Suprapubic skin (tissue), 4 donors: ENCODE measurements around the gene DIRAS1. TPM values are rescaled to one million over a fixed set of nuclear protein-coding genes. Genes with fewer than 3 reads are reported as not detected.

ENCODE experiments used
- DNase-seq, 2 donors: peaks; one replicate each; pipeline ENCODE4 v3.0.0-alpha.2; 2019; ENCODE audit warnings: low spot score in 2 of 2
- H3K27ac ChIP-seq: fragments of 200-600 bp; sonication (generic); one replicate; pipeline ENCODE4 v1.5.1; 2019
- H3K27me3 ChIP-seq: fragments of 200-600 bp; sonication (generic); one replicate; pipeline ENCODE4 v1.5.1; 2019
- H3K36me3 ChIP-seq: fragments of 200-600 bp; sonication (generic); one replicate; pipeline ENCODE4 v1.5.1; 2019
- H3K4me1 ChIP-seq: fragments of 200-600 bp; sonication (generic); one replicate; pipeline ENCODE4 v1.5.1; 2019
- H3K4me3 ChIP-seq: fragments of 200-600 bp; sonication (generic); one replicate; pipeline ENCODE4 v1.5.1; 2019; ENCODE audit warnings: mild to moderate bottlenecking
- H3K9me3 ChIP-seq: fragments of 200-600 bp; sonication (generic); one replicate; pipeline ENCODE4 v1.5.1; 2019
- CTCF ChIP-seq, 2 donors: fragments of 200-600 bp in 1 of 2; fragments of 450-650 bp in 1 of 2; sonication (generic) in 1 of 2; IDR thresholded peaks; one replicate each; pipeline ENCODE4 v1.5.1; 2016 to 2019; ENCODE audit warnings: antibody characterized with exemption in 2 of 2, mild to moderate bottlenecking in 1 of 2, moderate library complexity in 1 of 2
- EP300 ChIP-seq: sonication (generic); formaldehyde crosslinking; IDR thresholded peaks from one replicate; pipeline ENCODE4 v1.6.1; 2017; ENCODE audit warnings: antibody characterized with exemption
- POLR2A ChIP-seq, 2 donors: fragments of 450-650 bp; IDR thresholded peaks; one replicate each; pipeline ENCODE4 v1.6.1; 2017; ENCODE audit warnings: antibody characterized with exemption in 2 of 2, mild to moderate bottlenecking in 2 of 2, moderate library complexity in 2 of 2
- POLR2AphosphoS5 ChIP-seq, 3 donors: sonication (generic); formaldehyde crosslinking; IDR thresholded peaks; one replicate each; pipeline ENCODE4 v1.6.1; 2017; ENCODE audit warnings: antibody characterized with exemption in 3 of 3
- WGBS: methylation state at CpG from one replicate; pipeline ENCODE4 v1.1.5; 2018; 5-methylcytosine and 5-hydroxymethylcytosine counted together
- total RNA-seq, 4 donors: library from RNA; depleted of rRNA; stranded (reverse); fragments of >200 nt; gene quantifications; one replicate each; pipeline ENCODE4 v1.1.0, GENCODE V29; 2016

Gene DIRAS1
- total RNA-seq, 4 donors from 2014 or later: 0.68 to 4.5 (median 2.1) TPM

GRCh38 chr19:2761876-2762782 lies 41.0 kb upstream of the DIRAS1 start:
- Histone ChIP-seq H3K27me3 (no peaks in the 10 kb centered on the region), H3K4me1 (no peaks in the 10 kb centered on the region), H3K4me3 (no peak overlapping the region), H3K27ac (no peak overlapping the region), H3K36me3 (peaks cover 82% of the 10 kb centered on the region), H3K9me3 (no peaks in the 10 kb centered on the region)
- TF ChIP-seq POLR2A (IDR thresholded peaks at IDR 0.05): no peak
- TF ChIP-seq POLR2AphosphoS5 (IDR thresholded peaks at IDR 0.05): no peak
- no peak for TF ChIP-seq EP300
- no peak for TF ChIP-seq CTCF (IDR thresholded peaks at IDR 0.05)
- WGBS: 94% methylated on average over 42 of the region's 43 CpGs
- no peak for DNase-seq

GRCh38 chr19:2761309-2761677 lies 40.1 kb upstream of the DIRAS1 start:
- H3K4me1 ChIP-seq: no peaks in the 10 kb centered on the region
- no peak overlapping the region for H3K4me3 ChIP-seq
- TF ChIP-seq EP300 (no peak), POLR2AphosphoS5 (IDR thresholded peaks at IDR 0.05) (no peak), POLR2A (IDR thresholded peaks at IDR 0.05) (no peak), CTCF (IDR thresholded peaks at IDR 0.05) (no peak)
- H3K27ac ChIP-seq: no peak overlapping the region
- H3K36me3 ChIP-seq: peaks cover 82% of the 10 kb centered on the region
- H3K27me3 ChIP-seq: no peaks in the 10 kb centered on the region
- DNase-seq: no peak
- no peaks in the 10 kb centered on the region for H3K9me3 ChIP-seq
- 87% methylated on average over 8 of the region's 16 CpGs for WGBS

GRCh38 chr19:2759965-2760364 lies 38.8 kb upstream of the DIRAS1 start:
- Histone ChIP-seq H3K9me3 (no peaks in the 10 kb centered on the region), H3K36me3 (peaks cover 82% of the 10 kb centered on the region), H3K27me3 (no peaks in the 10 kb centered on the region), H3K4me3 (no peak overlapping the region), H3K27ac (no peak overlapping the region), H3K4me1 (no peaks in the 10 kb centered on the region)
- no peak for TF ChIP-seq EP300
- no peak for TF ChIP-seq CTCF (IDR thresholded peaks at IDR 0.05)
- no peak for TF ChIP-seq POLR2AphosphoS5 (IDR thresholded peaks at IDR 0.05)
- TF ChIP-seq POLR2A (IDR thresholded peaks at IDR 0.05): no peak
- WGBS: 91% methylated on average over 7 of the region's 7 CpGs
- DNase-seq: no peak

GRCh38 chr19:2759362-2759761 lies 38.2 kb upstream of the DIRAS1 start:
- 91% methylated on average over 17 of the region's 17 CpGs for WGBS
- Histone ChIP-seq H3K9me3 (no peaks in the 10 kb centered on the region), H3K27ac (no peak overlapping the region), H3K27me3 (no peaks in the 10 kb centered on the region), H3K36me3 (peaks cover 82% of the 10 kb centered on the region), H3K4me3 (no peak overlapping the region), H3K4me1 (no peaks in the 10 kb centered on the region)
- TF ChIP-seq POLR2A (IDR thresholded peaks at IDR 0.05) (no peak), EP300 (no peak), POLR2AphosphoS5 (IDR thresholded peaks at IDR 0.05) (no peak), CTCF (IDR thresholded peaks at IDR 0.05) (no peak)
- DNase-seq: no peak

- WGBS: 93% methylated on average over 17 of the region's 17 CpGs
- Histone ChIP-seq H3K4me3 (no peak overlapping the region), H3K27ac (no peak overlapping the region), H3K27me3 (no peaks in the 10 kb centered on the region), H3K4me1 (no peaks in the 10 kb centered on the region), H3K36me3 (peaks cover 83% of the 10 kb centered on the region), H3K9me3 (no peaks in the 10 kb centered on the region)
- TF ChIP-seq EP300: no peak
- no peak for TF ChIP-seq POLR2A (IDR thresholded peaks at IDR 0.05)
- no peak for TF ChIP-seq POLR2AphosphoS5 (IDR thresholded peaks at IDR 0.05)
- no peak for TF ChIP-seq CTCF (IDR thresholded peaks at IDR 0.05)
- DNase-seq: no peak
These were observed 37.6 kb upstream of the DIRAS1 start for GRCh38 chr19:2758601-2759313.
